K562 (cell line): ENCODE data around the gene TMEM59.

Experiments
- FOXK1 ChIP-seq: sonication (generic); formaldehyde crosslinking; IDR thresholded peaks from 2 replicates; pipeline ENCODE4 v1.8.0; 2022; ENCODE audit warnings: missing genetic modification reagents, mild to moderate bottlenecking, borderline replicate concordance
- GABPA ChIP-seq: fragments of 200-800 bp; sonication (Bioruptor generic); conservative IDR thresholded peaks from 2 replicates; pipeline ENCODE4 v1.6.1; 2016; ENCODE audit warnings: low read depth, missing genetic modification characterization, missing compliant biosample characterization
- TF ChIP-seq, protein P1 (sequence below), 2 experiments: IDR thresholded peaks; 2 replicates each; pipeline ENCODE4 v1.6.1; 2011; ENCODE audit warnings: borderline replicate concordance in 1 of 2, control low read depth in 1 of 2, low read depth in 1 of 2, low read length in 1 of 2, mild to moderate bottlenecking in 1 of 2, mixed read lengths in 1 of 2, moderate library complexity in 1 of 2; ENCODE audit not compliant: insufficient read depth in 1 of 2, insufficient read length in 1 of 2, poor library complexity in 1 of 2, severe bottlenecking in 1 of 2; ENCODE audit errors: extremely low read depth in 1 of 2

DNA sequence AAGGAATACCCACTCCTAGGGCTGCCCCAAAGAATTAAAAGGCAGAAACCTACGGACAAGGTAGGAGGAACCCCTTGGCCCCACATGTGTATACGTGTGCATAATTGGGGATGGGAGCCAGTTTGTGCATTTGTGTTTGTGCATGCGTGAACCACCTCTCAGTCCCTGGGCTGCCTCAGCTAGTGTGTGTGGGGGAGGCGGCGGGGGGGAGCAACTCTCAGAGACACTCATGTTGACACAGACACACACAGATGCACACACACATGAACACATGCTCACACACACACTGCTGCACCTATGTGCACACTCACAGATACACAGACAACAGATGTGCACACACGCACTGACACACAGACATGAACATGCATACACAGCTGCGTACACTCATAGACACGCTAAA is 40.1 kb downstream of the TMEM59 start:
- TF ChIP-seq GABPA = no peak
- TF ChIP-seq FOXK1 (CRISPR knock-in tag) = no peak
- TF ChIP-seq, protein P1, sequence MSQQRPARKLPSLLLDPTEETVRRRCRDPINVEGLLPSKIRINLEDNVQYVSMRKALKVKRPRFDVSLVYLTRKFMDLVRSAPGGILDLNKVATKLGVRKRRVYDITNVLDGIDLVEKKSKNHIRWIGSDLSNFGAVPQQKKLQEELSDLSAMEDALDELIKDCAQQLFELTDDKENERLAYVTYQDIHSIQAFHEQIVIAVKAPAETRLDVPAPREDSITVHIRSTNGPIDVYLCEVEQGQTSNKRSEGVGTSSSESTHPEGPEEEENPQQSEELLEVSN (IDR thresholded peaks at IDR 0.05; ENCODE audit: borderline replicate concordance in 1 of 2, extremely low read depth in 1 of 2, insufficient read depth in 1 of 2, insufficient read length in 1 of 2, low read depth in 1 of 2, low read length in 1 of 2, poor library complexity in 1 of 2, severe bottlenecking in 1 of 2) = no peak
